Measurements from ENCODE around the gene TAF11L7. TPM values are rescaled to one million over a fixed set of nuclear protein-coding genes. Genes with fewer than 3 reads are reported as not detected.
"Not testable (repeated sequence)": the region's sequence is repeated elsewhere in the genome, so short reads cannot be mapped to it uniquely, and the experiment has no call there.

Gene TAF11L7
- total and polyA plus RNA-seq, 10 of the 15 experiments (the other 5 are each of a cell fraction or from before 2014, with no cell fraction given): not detected

GRCh38 chr5:17590860-17591259, 5.3 kb upstream of the TAF11L7 start, which contains the start of gene TAF11L8:
Gene TAF11L8, minus strand, starts transcription at chr5:17590960.
- FAIRE-seq; H3K4me1 ChIP-seq (ENCODE audit: control insufficient read depth, insufficient read depth, low read length); BruUV-seq (replicated peaks); H4K20me1 ChIP-seq (ENCODE audit: control insufficient read depth, insufficient read depth); H3K9ac ChIP-seq (ENCODE audit: control insufficient read depth, insufficient read depth, low read length); POLR2A ChIA-PET; H3K4me2 ChIP-seq (ENCODE audit: control insufficient read depth, insufficient read depth); H3K36me3 ChIP-seq (ENCODE audit: control insufficient read depth in 2 of 2, insufficient read depth in 2 of 2, low read length in 1 of 2); H3K9me3 ChIP-seq (replicated peaks; ENCODE audit: control insufficient read depth, insufficient read depth, low read length); H3K4me3 ChIP-seq; CTCF ChIA-PET; DNase-seq (ENCODE audit: low read depth, low spot score); RAD21 ChIA-PET (ENCODE audit: unreplicated experiment); H3K79me2 ChIP-seq (ENCODE audit: control insufficient read depth, insufficient read depth, low read length); H3K27me3 ChIP-seq (replicated peaks in 1 of 2; ENCODE audit: control insufficient read depth in 2 of 2, insufficient read depth in 2 of 2, low read length in 1 of 2); H2AFZ ChIP-seq (ENCODE audit: control insufficient read depth, low read depth, low read length); SMC1A ChIA-PET (ENCODE audit: uncharacterized antibody, unreplicated experiment); intact Hi-C loops (cut with micrococcal nuclease; ENCODE audit: unreplicated experiment); in situ Hi-C loops (cut with MboI); H3K27ac ChIP-seq (ENCODE audit: control insufficient read depth, insufficient read depth); ATAC-seq: not testable (repeated sequence)
- no CpG with 5 or more reads among the region's 16 CpGs for WGBS (ENCODE audit: insufficient coverage, insufficient replicate concordance, low lambda C conversion rate, missing lambda C conversion rate)

Small RNA genes lying within 50 kb of the gene (small RNA-seq; reads per million reads assigned to genes)
- gene AC233724.3 (not detected), gene AC233724.6 (not detected), gene AC233724.7 (not detected)

Other genes starting within 250 kb of the TAF11L7 start
Only the 7 nearest of the 12 such genes appear.
- not detected in 2 replicates for gene TAF11L8, start 5.2 kb upstream of the TAF11L7 start, total RNA-seq (2014; rRNA removed)
- not detected in 2 replicates for gene TAF11L8, start 5.2 kb upstream of the TAF11L7 start, total RNA-seq (2014; rRNA removed; fragmentation: Illumina TruSeq; extraction: Trizol)
- not detected in 2 replicates for gene TAF11L8, start 5.2 kb upstream of the TAF11L7 start, total RNA-seq (2021)
- gene TAF11L8, start 5.2 kb upstream of the TAF11L7 start, polyA plus RNA-seq (2011; rRNA removed): not detected in 2 replicates
- gene TAF11L8, start 5.2 kb upstream of the TAF11L7 start, polyA plus RNA-seq (2014; fragmentation: Illumina TruSeq; extraction: Trizol): not detected in 2 replicates
- not detected for gene TAF11L8, start 5.2 kb upstream of the TAF11L7 start, polyA plus RNA-seq (2014; fragmentation: Nextera tagmentation; extraction: Ambion mirVana)
- gene TAF11L8, start 5.2 kb upstream of the TAF11L7 start, polyA plus RNA-seq (2014; rRNA removed): not detected in 2 replicates
- not detected for gene TAF11L8, start 5.2 kb upstream of the TAF11L7 start, polyA plus RNA-seq (2016; fragmentation: Nextera tagmentation; extraction: Ambion mirVana)
- not detected in 2 replicates for gene TAF11L9, start 8.6 kb upstream of the TAF11L7 start, total RNA-seq (2014; rRNA removed)
- not detected in 2 replicates for gene TAF11L9, start 8.6 kb upstream of the TAF11L7 start, total RNA-seq (2014; rRNA removed; fragmentation: Illumina TruSeq; extraction: Trizol)
- gene TAF11L9, start 8.6 kb upstream of the TAF11L7 start, total RNA-seq (2021): not detected in 2 replicates
- not detected in 2 replicates for gene TAF11L9, start 8.6 kb upstream of the TAF11L7 start, polyA plus RNA-seq (2011; rRNA removed)
- gene TAF11L9, start 8.6 kb upstream of the TAF11L7 start, polyA plus RNA-seq (2014; fragmentation: Illumina TruSeq; extraction: Trizol): not detected in 2 replicates
- not detected for gene TAF11L9, start 8.6 kb upstream of the TAF11L7 start, polyA plus RNA-seq (2014; fragmentation: Nextera tagmentation; extraction: Ambion mirVana)
- not detected in 2 replicates for gene TAF11L9, start 8.6 kb upstream of the TAF11L7 start, polyA plus RNA-seq (2014; rRNA removed)
- gene TAF11L9, start 8.6 kb upstream of the TAF11L7 start, polyA plus RNA-seq (2016; fragmentation: Nextera tagmentation; extraction: Ambion mirVana): not detected
- gene TAF11L10, start 12.1 kb upstream of the TAF11L7 start, total RNA-seq (2014; rRNA removed): not detected in 2 replicates
- not detected in 2 replicates for gene TAF11L10, start 12.1 kb upstream of the TAF11L7 start, total RNA-seq (2014; rRNA removed; fragmentation: Illumina TruSeq; extraction: Trizol)
- gene TAF11L10, start 12.1 kb upstream of the TAF11L7 start, total RNA-seq (2021): not detected in 2 replicates
- not detected in 2 replicates for gene TAF11L10, start 12.1 kb upstream of the TAF11L7 start, polyA plus RNA-seq (2011; rRNA removed)
- not detected in 2 replicates for gene TAF11L10, start 12.1 kb upstream of the TAF11L7 start, polyA plus RNA-seq (2014; fragmentation: Illumina TruSeq; extraction: Trizol)
- not detected for gene TAF11L10, start 12.1 kb upstream of the TAF11L7 start, polyA plus RNA-seq (2014; fragmentation: Nextera tagmentation; extraction: Ambion mirVana)
- not detected in 2 replicates for gene TAF11L10, start 12.1 kb upstream of the TAF11L7 start, polyA plus RNA-seq (2014; rRNA removed)
- not detected for gene TAF11L10, start 12.1 kb upstream of the TAF11L7 start, polyA plus RNA-seq (2016; fragmentation: Nextera tagmentation; extraction: Ambion mirVana)
- not detected in 2 replicates for gene TAF11L11, start 18.4 kb upstream of the TAF11L7 start, total RNA-seq (2014; rRNA removed)
- not detected in 2 replicates for gene TAF11L11, start 18.4 kb upstream of the TAF11L7 start, total RNA-seq (2014; rRNA removed; fragmentation: Illumina TruSeq; extraction: Trizol)
- gene TAF11L11, start 18.4 kb upstream of the TAF11L7 start, total RNA-seq (2021): not detected in 2 replicates
- gene TAF11L11, start 18.4 kb upstream of the TAF11L7 start, polyA plus RNA-seq (2011; rRNA removed): not detected in 2 replicates
- not detected in 2 replicates for gene TAF11L11, start 18.4 kb upstream of the TAF11L7 start, polyA plus RNA-seq (2014; fragmentation: Illumina TruSeq; extraction: Trizol)
- gene TAF11L11, start 18.4 kb upstream of the TAF11L7 start, polyA plus RNA-seq (2014; fragmentation: Nextera tagmentation; extraction: Ambion mirVana): not detected
- gene TAF11L11, start 18.4 kb upstream of the TAF11L7 start, polyA plus RNA-seq (2014; rRNA removed): not detected in 2 replicates
- not detected for gene TAF11L11, start 18.4 kb upstream of the TAF11L7 start, polyA plus RNA-seq (2016; fragmentation: Nextera tagmentation; extraction: Ambion mirVana)
- gene TAF11L12, start 24.6 kb upstream of the TAF11L7 start, total RNA-seq (2014; rRNA removed): not detected in 2 replicates
- gene TAF11L12, start 24.6 kb upstream of the TAF11L7 start, total RNA-seq (2014; rRNA removed; fragmentation: Illumina TruSeq; extraction: Trizol): not detected in 2 replicates
- not detected in 2 replicates for gene TAF11L12, start 24.6 kb upstream of the TAF11L7 start, total RNA-seq (2021)
- not detected in 2 replicates for gene TAF11L12, start 24.6 kb upstream of the TAF11L7 start, polyA plus RNA-seq (2011; rRNA removed)
- gene TAF11L12, start 24.6 kb upstream of the TAF11L7 start, polyA plus RNA-seq (2014; fragmentation: Illumina TruSeq; extraction: Trizol): not detected in 2 replicates
- gene TAF11L12, start 24.6 kb upstream of the TAF11L7 start, polyA plus RNA-seq (2014; fragmentation: Nextera tagmentation; extraction: Ambion mirVana): not detected
- not detected in 2 replicates for gene TAF11L12, start 24.6 kb upstream of the TAF11L7 start, polyA plus RNA-seq (2014; rRNA removed)
- not detected for gene TAF11L12, start 24.6 kb upstream of the TAF11L7 start, polyA plus RNA-seq (2016; fragmentation: Nextera tagmentation; extraction: Ambion mirVana)
- gene TAF11L13, start 46.3 kb upstream of the TAF11L7 start, total RNA-seq (2014; rRNA removed): not detected in 2 replicates
- gene TAF11L13, start 46.3 kb upstream of the TAF11L7 start, total RNA-seq (2014; rRNA removed; fragmentation: Illumina TruSeq; extraction: Trizol): not detected in 2 replicates
- not detected in 2 replicates for gene TAF11L13, start 46.3 kb upstream of the TAF11L7 start, total RNA-seq (2021)
- not detected in 2 replicates for gene TAF11L13, start 46.3 kb upstream of the TAF11L7 start, polyA plus RNA-seq (2011; rRNA removed)
- not detected in 2 replicates for gene TAF11L13, start 46.3 kb upstream of the TAF11L7 start, polyA plus RNA-seq (2014; fragmentation: Illumina TruSeq; extraction: Trizol)
- gene TAF11L13, start 46.3 kb upstream of the TAF11L7 start, polyA plus RNA-seq (2014; fragmentation: Nextera tagmentation; extraction: Ambion mirVana): not detected
- gene TAF11L13, start 46.3 kb upstream of the TAF11L7 start, polyA plus RNA-seq (2014; rRNA removed): not detected in 2 replicates
- not detected for gene TAF11L13, start 46.3 kb upstream of the TAF11L7 start, polyA plus RNA-seq (2016; fragmentation: Nextera tagmentation; extraction: Ambion mirVana)
- not detected in 2 replicates for gene TAF11L14, start 48.7 kb upstream of the TAF11L7 start, total RNA-seq (2014; rRNA removed)
- gene TAF11L14, start 48.7 kb upstream of the TAF11L7 start, total RNA-seq (2014; rRNA removed; fragmentation: Illumina TruSeq; extraction: Trizol): not detected in 2 replicates
- not detected in 2 replicates for gene TAF11L14, start 48.7 kb upstream of the TAF11L7 start, total RNA-seq (2021)
- gene TAF11L14, start 48.7 kb upstream of the TAF11L7 start, polyA plus RNA-seq (2011; rRNA removed): not detected in 2 replicates
- not detected in 2 replicates for gene TAF11L14, start 48.7 kb upstream of the TAF11L7 start, polyA plus RNA-seq (2014; fragmentation: Illumina TruSeq; extraction: Trizol)
- not detected for gene TAF11L14, start 48.7 kb upstream of the TAF11L7 start, polyA plus RNA-seq (2014; fragmentation: Nextera tagmentation; extraction: Ambion mirVana)
- gene TAF11L14, start 48.7 kb upstream of the TAF11L7 start, polyA plus RNA-seq (2014; rRNA removed): not detected in 2 replicates
- gene TAF11L14, start 48.7 kb upstream of the TAF11L7 start, polyA plus RNA-seq (2016; fragmentation: Nextera tagmentation; extraction: Ambion mirVana): not detected

All from GM12878 (cell line).